SK-N-SH (cell line): ENCODE results near the gene USP12.

Experiments used
- CTCF ChIP-seq: fragments of 200-600 bp; sonication (generic); IDR thresholded peaks from 2 replicates; pipeline ENCODE4 v1.6.1; 2017; ENCODE audit warnings: antibody characterized with exemption, mild to moderate bottlenecking, moderate library complexity
- EZH2phosphoT487 ChIP-seq: fragments of 200-600 bp; sonication (generic); IDR thresholded peaks from 2 replicates; pipeline ENCODE4 v1.6.1; 2017; ENCODE audit warnings: low read depth, mixed run types, mild to moderate bottlenecking, antibody characterized with exemption, moderate library complexity, borderline replicate concordance
- FOSL2 ChIP-seq: IDR thresholded peaks from 2 replicates; pipeline ENCODE4 v1.4.0; 2012; ENCODE audit warnings: low read depth, mild to moderate bottlenecking, moderate library complexity, borderline replicate concordance
- FOXM1 ChIP-seq: IDR thresholded peaks from 2 replicates; pipeline ENCODE4 v1.4.0; 2012; ENCODE audit warnings: low read depth, mild to moderate bottlenecking
- RFX5 ChIP-seq: IDR thresholded peaks from 2 replicates; pipeline ENCODE4 v1.6.1; 2012; ENCODE audit warnings: mild to moderate bottlenecking, improper control_type of control experiment, low read length
- TCF12 ChIP-seq: IDR thresholded peaks from 2 replicates; pipeline ENCODE4 v1.4.0; 2012
- USF2 ChIP-seq: fragments of 150-350 bp; IDR thresholded peaks from 2 replicates; pipeline ENCODE4 v1.6.1; 2017; ENCODE audit warnings: antibody characterized with exemption, low read length, low read depth, borderline replicate concordance
- ZBTB33 ChIP-seq: IDR thresholded peaks from 2 replicates; pipeline ENCODE4 v1.4.0; 2012; ENCODE audit warnings: low read depth, borderline replicate concordance

GRCh38 chr13:27120811-27121210 is 50.8 kb downstream of the USP12 start:
- TF ChIP-seq FOXM1 (no peak), CTCF (no peak), ZBTB33 (no peak), RFX5 (no peak), TCF12 (no peak), USF2 (no peak), EZH2phosphoT487 (no peak), FOSL2 (no peak)
